ENCODE measurements around the gene LARGE2.

The LARGE2 gene

DNA sequence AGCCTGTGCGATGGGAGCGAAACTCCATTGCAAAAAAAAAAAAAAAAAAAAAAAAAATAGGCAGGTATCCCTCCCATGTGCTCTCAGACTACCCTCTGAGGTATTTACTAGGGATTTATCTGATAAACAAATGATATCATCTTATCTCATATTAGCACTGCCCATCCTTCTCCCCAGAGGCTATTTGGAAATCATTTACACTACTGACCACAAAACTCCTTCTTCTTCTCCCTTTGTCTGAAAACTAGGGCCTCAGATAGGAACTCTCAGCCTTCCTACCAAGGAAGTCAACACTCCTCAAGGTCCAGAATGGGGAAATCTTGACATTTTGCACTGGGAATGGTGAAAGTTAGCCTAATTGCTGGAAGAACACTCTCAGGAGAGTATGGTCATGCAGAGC lies 46.4 kb downstream of the LARGE2 start:
- no peak for DNase-seq

DNA sequence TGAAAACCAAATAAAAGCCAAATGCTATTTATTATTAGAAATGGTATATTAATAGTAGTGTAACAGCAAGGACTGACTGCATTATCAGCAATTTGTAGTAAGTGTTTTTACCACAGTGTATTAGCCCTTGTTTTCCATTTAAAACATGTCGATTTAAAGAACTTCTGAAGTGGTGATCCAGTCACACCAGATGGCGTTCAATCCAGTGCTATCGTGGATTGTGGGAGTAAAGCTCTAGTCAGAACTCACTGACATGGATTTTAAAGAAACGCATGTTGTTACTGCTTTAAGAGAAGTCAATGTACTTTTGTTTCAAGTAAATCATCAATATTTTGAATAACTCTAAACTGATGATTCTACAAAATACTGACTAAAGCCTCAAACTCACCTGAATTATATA lies 51.1 kb downstream of the LARGE2 start:
- no peak for DNase-seq

DNA sequence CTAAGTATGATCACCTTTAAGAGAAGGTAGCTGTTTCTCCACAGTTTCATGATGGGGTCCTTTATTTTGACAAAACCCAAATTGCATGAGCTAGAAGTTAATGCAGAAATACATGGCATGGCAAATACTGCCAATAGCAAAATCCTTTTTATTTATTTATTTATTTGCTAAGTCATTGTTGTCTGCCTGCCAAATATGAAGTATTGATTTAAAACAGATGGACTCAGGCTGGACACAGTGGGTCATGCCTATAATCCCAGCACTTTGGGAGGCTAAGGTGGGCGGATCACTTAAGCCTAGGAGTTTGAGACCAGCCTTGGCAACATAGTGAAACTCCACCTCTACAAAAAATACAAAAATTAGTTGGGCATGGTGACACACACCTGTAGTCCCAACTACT lies 52.4 kb downstream of the LARGE2 start:
- no peak for DNase-seq

Measured in activated gamma-delta T cell (primary cell).